ENCODE measurements around the gene UNC119B. TPM values are rescaled to one million over a fixed set of nuclear protein-coding genes. Genes with fewer than 3 reads are reported as not detected.

The UNC119B gene
- polyA plus RNA-seq, 1 donor from 2014 or later: 4.9 TPM

DNA sequence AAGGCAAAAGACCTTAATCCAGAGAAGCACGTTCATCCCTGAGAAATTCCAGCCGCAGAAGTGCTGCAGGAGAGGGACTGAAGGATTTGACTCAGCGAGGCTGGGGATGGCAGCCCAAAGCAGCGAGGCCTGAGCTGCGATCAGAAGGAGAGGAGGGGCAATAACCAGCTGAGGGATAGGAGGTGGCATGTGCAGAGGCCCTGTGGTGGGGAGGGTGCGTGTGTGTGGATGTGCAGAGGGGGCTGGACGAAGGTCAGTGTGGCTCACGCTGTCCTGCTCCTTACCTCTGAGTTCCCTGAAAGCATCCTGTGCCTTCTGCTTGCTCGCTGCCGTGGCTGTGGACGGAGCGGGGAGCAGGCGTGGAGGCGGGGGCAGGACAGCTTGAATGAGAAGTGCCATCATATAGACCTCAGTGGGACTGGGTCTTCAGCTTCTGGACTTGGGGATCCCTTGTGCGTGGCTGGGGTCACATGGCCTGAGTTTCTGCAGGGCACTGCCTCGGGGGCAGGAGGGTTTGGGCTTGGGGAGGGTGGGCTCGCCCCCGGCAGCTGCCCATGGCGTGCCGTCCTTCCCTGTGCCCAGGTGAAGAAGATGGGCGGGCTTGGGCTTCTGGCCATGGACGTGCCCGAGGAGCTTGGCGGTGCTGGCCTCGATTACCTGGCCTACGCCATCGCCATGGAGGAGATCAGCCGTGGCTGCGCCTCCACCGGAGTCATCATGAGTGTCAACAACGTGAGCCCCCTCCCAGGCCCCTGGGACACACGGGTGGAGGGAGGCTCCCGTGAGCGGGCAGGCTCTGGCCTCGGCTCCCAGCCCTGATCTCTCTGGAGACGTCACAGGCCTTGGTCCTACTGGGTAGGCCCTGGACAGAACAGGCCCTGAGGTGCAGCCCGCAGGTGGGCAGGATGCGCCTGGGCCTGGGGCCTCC, 26.4 kb downstream of the UNC119B start:
- H3K27ac Mint-ChIP-seq: no peak overlapping the region
- peaks cover 2% of the 10 kb centered on the region for H3K36me3 Mint-ChIP-seq
- no peak overlapping the region for H3K4me3 Mint-ChIP-seq
- no peaks in the 10 kb centered on the region for H3K9me3 Mint-ChIP-seq
- no peaks in the 10 kb centered on the region for H3K4me1 Mint-ChIP-seq
- no peaks in the 10 kb centered on the region for H3K27me3 Mint-ChIP-seq

DNA sequence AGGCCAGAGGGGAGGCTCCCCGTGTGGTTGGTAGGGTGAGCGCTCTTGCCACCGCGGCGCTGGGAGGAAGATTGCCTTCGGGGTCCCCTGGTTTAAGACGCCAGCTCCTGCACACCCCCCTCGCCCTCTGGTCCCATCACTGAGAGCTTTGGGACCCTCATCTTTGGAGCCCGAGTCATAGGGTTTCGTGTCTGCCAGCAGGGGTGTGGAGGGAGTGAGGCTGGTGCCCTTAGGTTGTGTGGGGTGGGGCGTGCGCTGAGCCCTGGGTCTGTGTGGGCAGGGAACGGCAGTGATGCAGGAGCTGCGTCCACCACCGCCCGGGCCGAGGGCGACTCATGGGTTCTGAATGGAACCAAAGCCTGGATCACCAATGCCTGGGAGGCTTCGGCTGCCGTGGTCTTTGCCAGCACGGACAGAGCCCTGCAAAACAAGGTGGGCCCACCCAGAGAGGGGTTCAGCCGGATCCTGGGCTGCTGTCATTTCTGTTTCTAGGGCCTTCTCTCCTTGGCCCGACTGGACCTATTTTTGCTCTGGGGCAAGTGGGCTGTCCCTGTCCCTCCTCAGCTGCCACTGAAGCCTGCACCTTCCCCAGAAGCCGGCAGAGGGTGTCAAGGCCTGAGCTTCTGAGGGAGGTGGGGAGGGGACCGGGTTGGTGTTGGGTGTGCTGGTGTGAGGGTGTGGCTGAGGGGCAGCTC, 27.4 kb downstream of the UNC119B start:
- Mint-ChIP-seq H3K27me3 (no peaks in the 10 kb centered on the region), H3K4me1 (no peaks in the 10 kb centered on the region), H3K36me3 (peaks cover 2% of the 10 kb centered on the region), H3K9me3 (no peaks in the 10 kb centered on the region), H3K4me3 (no peak overlapping the region), H3K27ac (no peak overlapping the region)

DNA sequence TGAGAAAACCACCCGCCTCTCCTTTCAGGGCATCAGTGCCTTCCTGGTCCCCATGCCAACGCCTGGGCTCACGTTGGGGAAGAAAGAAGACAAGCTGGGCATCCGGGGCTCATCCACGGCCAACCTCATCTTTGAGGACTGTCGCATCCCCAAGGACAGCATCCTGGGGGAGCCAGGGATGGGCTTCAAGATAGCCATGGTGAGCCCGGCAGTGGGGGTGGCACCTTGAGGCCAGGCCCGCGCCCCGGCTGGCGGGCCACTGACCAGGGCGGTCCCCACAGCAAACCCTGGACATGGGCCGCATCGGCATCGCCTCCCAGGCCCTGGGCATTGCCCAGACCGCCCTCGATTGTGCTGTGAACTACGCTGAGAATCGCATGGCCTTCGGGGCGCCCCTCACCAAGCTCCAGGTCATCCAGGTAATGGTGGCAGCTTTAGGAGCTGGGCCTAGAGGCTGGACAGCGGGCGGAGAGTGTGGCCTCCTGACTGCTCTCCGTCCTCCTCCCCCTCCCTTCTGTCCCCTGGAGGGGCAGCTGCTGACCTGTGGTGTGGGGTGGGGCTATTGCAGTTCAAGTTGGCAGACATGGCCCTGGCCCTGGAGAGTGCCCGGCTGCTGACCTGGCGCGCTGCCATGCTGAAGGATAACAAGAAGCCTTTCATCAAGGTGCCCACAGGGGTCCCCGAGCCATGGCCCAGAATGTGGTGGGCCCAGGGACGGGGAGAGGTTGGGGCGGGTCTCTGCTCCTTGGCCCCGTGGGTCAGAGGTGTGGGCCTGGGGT, 28.2 kb downstream of the UNC119B start:
- H3K4me1 Mint-ChIP-seq: no peaks in the 10 kb centered on the region
- no peak overlapping the region for H3K4me3 Mint-ChIP-seq
- no peaks in the 10 kb centered on the region for H3K27me3 Mint-ChIP-seq
- no peaks in the 10 kb centered on the region for H3K9me3 Mint-ChIP-seq
- H3K27ac Mint-ChIP-seq: no peak overlapping the region
- H3K36me3 Mint-ChIP-seq: peaks cover under 1% of the 10 kb centered on the region

DNA sequence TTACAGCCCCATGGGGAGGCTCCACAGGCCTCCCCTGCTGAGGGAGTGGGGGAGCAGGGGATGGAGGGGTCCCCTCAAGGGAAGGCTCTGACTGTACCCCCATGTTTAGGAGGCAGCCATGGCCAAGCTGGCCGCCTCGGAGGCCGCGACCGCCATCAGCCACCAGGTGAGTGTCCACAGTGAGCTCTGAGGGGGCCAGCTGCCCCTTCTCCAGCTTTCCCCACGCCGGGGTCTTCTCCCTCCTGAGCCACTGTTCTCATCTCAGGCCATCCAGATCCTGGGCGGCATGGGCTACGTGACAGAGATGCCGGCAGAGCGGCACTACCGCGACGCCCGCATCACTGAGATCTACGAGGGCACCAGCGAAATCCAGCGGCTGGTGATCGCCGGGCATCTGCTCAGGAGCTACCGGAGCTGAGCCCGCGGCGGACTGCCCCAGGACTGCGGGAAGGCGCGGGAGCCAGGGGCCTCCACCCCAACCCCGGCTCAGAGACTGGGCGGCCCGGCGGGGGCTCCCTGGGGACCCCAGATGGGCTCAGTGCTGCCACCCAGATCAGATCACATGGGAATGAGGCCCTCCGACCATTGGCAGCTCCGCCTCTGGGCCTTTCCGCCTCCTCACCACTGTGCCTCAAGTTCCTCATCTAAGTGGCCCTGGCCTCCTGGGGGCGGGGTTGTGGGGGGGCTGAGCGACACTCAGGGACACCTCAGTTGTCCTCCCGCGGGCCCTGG, 28.9 kb downstream of the UNC119B start:
- H3K27me3 Mint-ChIP-seq: no peaks in the 10 kb centered on the region
- H3K9me3 Mint-ChIP-seq: no peaks in the 10 kb centered on the region
- H3K27ac Mint-ChIP-seq: no peak overlapping the region
- H3K4me1 Mint-ChIP-seq: no peaks in the 10 kb centered on the region
- H3K36me3 Mint-ChIP-seq: no peaks in the 10 kb centered on the region
- no peak overlapping the region for H3K4me3 Mint-ChIP-seq

GRCh38 chr12:120739821-120740613, 29.8 kb downstream of the UNC119B start:
- Mint-ChIP-seq H3K4me3 (no peak overlapping the region), H3K9me3 (no peaks in the 10 kb centered on the region), H3K27me3 (no peaks in the 10 kb centered on the region), H3K36me3 (no peaks in the 10 kb centered on the region), H3K4me1 (no peaks in the 10 kb centered on the region), H3K27ac (no peak overlapping the region)

GRCh38 chr12:120740871-120741270, 30.6 kb downstream of the UNC119B start:
- no peak overlapping the region for H3K4me3 Mint-ChIP-seq
- H3K27ac Mint-ChIP-seq: no peak overlapping the region
- H3K9me3 Mint-ChIP-seq: no peaks in the 10 kb centered on the region
- H3K4me1 Mint-ChIP-seq: no peaks in the 10 kb centered on the region
- no peaks in the 10 kb centered on the region for H3K36me3 Mint-ChIP-seq
- H3K27me3 Mint-ChIP-seq: no peaks in the 10 kb centered on the region

GRCh38 chr12:120741476-120742421, 31.5 kb downstream of the UNC119B start:
- Mint-ChIP-seq H3K4me3 (no peak overlapping the region), H3K9me3 (no peaks in the 10 kb centered on the region), H3K36me3 (no peaks in the 10 kb centered on the region), H3K4me1 (no peaks in the 10 kb centered on the region), H3K27ac (no peak overlapping the region), H3K27me3 (no peaks in the 10 kb centered on the region)

- Mint-ChIP-seq H3K27me3 (no peaks in the 10 kb centered on the region), H3K36me3 (no peaks in the 10 kb centered on the region), H3K27ac (no peak overlapping the region), H3K9me3 (no peaks in the 10 kb centered on the region), H3K4me3 (no peak overlapping the region), H3K4me1 (no peaks in the 10 kb centered on the region)
Observed at GRCh38 chr12:120744922-120745493, 34.8 kb downstream of the UNC119B start.

- Mint-ChIP-seq H3K36me3 (no peaks in the 10 kb centered on the region), H3K4me3 (no peak overlapping the region), H3K4me1 (no peaks in the 10 kb centered on the region), H3K9me3 (no peaks in the 10 kb centered on the region), H3K27ac (no peak overlapping the region), H3K27me3 (peaks cover 3% of the 10 kb centered on the region)
Observed at GRCh38 chr12:120748242-120748641, 38.0 kb downstream of the UNC119B start.

GRCh38 chr12:120749256-120749655, 39.0 kb downstream of the UNC119B start:
- Mint-ChIP-seq H3K36me3 (no peaks in the 10 kb centered on the region), H3K9me3 (peaks cover 0 to 1% (median 0%) of the 10 kb centered on the region in 3 donors), H3K4me3 (peak overlapping the region in 1 of 4 donors; percentile 65), H3K27me3 (peaks cover 3% of the 10 kb centered on the region), H3K4me1 (peaks cover 0 to 3% (median 3%) of the 10 kb centered on the region in 3 donors), H3K27ac (peak overlapping the region in 1 of 3 donors; percentile 35)

DNA sequence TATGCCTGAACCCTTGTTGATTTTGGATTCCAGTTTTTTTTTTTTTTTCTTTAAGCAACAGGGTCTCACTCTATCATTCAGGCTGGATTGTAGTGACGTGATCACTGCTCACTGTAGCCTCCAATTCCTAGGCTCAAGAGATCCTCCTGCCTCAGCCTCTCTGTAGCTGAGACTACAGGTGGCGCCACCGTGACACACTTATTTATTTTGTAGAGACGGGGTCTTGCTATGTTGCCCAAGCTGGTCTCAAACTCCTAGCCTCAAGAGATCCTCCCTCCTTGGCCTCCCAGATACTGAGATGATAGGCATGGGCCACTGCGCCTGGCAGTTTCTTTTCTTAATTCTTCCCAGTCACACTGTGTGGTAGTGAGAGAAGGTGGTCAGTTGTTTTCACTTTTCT, 40.5 kb downstream of the UNC119B start:
- peaks cover 3% of the 10 kb centered on the region for H3K27me3 Mint-ChIP-seq

GRCh38 chr12:120751389-120751788, 41.1 kb downstream of the UNC119B start:
- Mint-ChIP-seq H3K27ac (no peak overlapping the region), H3K36me3 (no peaks in the 10 kb centered on the region), H3K9me3 (peaks cover 4 to 9% (median 8%) of the 10 kb centered on the region in 3 donors), H3K4me1 (peaks cover 0 to 5% (median 3%) of the 10 kb centered on the region in 3 donors), H3K4me3 (no peak overlapping the region), H3K27me3 (peaks cover 3% of the 10 kb centered on the region)

More for the DNA sequence above, 40.5 kb downstream of the UNC119B start:
- Mint-ChIP-seq H3K36me3 (no peaks in the 10 kb centered on the region), H3K4me3 (no peak overlapping the region), H3K27ac (no peak overlapping the region), H3K9me3 (peaks cover 4 to 9% (median 8%) of the 10 kb centered on the region in 3 donors), H3K4me1 (peaks cover 0 to 5% (median 3%) of the 10 kb centered on the region in 3 donors)

DNA sequence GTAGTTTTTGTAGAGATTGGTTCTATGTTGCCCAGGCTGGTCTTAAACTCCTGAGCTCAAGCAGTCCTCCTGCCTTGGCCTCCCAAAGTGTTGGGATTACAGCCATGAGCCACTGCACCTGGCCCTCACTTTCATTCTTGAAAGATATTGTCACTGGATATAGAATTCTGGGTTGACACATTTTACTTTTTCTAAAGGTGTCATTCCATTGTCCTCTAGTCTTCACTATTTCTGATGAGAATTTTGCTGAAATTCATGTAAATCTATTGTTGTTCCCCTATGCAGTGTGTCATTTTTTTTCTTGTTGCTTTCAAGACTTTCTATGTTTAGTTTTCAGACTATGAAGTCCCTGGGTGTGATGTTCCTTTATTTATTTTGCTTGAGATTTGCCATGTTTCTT, 44.5 kb downstream of the UNC119B start:
- H3K36me3 Mint-ChIP-seq: no peaks in the 10 kb centered on the region
- H3K27ac Mint-ChIP-seq: no peak overlapping the region
- H3K4me3 Mint-ChIP-seq: no peak overlapping the region
- peaks cover 3% of the 10 kb centered on the region for H3K27me3 Mint-ChIP-seq
- peaks cover 0 to 5% (median 3%) of the 10 kb centered on the region in 3 donors for H3K4me1 Mint-ChIP-seq
- H3K9me3 Mint-ChIP-seq: peaks cover 4 to 9% (median 8%) of the 10 kb centered on the region in 3 donors

All from IgD-negative memory B cell (primary cell).